ENCODE data around the gene FNDC5.

GRCh38 chr1:32890516-32891240 is 20.0 kb upstream of the FNDC5 start:
- TF ChIP-seq CTCF (IDR thresholded peaks at IDR 0.05) (no peak), EP300 (IDR thresholded peaks at IDR 0.05) (no peak)

Data from esophagus muscularis mucosa (tissue), 3 donors.